Gastroesophageal sphincter (tissue), 4 donors: ENCODE data around the gene CHCHD6. TPM values are rescaled to one million over a fixed set of nuclear protein-coding genes. Genes with fewer than 3 reads are reported as not detected.

ENCODE experiments used
- ATAC-seq: fragments of 150-250 bp; one replicate; pipeline ENCODE4 v1.9.1; 2016; ENCODE audit warnings: mild to moderate bottlenecking, moderate library complexity
- H3K27ac ChIP-seq, 4 donors: fragments of 200-600 bp; sonication (generic) in 3 of 4; 1 replicate in 3 of 4; 2 replicates in 1 of 4; pipeline ENCODE4 v1.5.1; 2016 to 2019
- H3K27me3 ChIP-seq: fragments of 200-600 bp; sonication (generic); one replicate; pipeline ENCODE4 v1.5.1; 2019
- H3K36me3 ChIP-seq, 2 donors: fragments of 200-600 bp; sonication (generic); one replicate each; pipeline ENCODE4 v1.5.1; 2019; ENCODE audit warnings: control low read depth in 1 of 2
- H3K4me1 ChIP-seq, 3 donors: fragments of 200-600 bp; sonication (generic); 1 replicate in 2 of 3; 2 replicates in 1 of 3; pipeline ENCODE4 v1.5.1; 2016 to 2019; ENCODE audit warnings: control low read depth in 2 of 3
- H3K4me3 ChIP-seq, 2 donors: fragments of 200-600 bp; sonication (generic); one replicate each; pipeline ENCODE4 v1.5.1; 2019; ENCODE audit warnings: mild to moderate bottlenecking in 1 of 2, moderate library complexity in 1 of 2
- H3K9me3 ChIP-seq, 3 donors: fragments of 200-600 bp; sonication (generic); one replicate each; pipeline ENCODE4 v1.5.1; 2017 to 2019; ENCODE audit warnings: control low read depth in 2 of 3
- CTCF ChIP-seq, 4 experiments: fragments of 200-600 bp in 2 of 4; fragments of 450-650 bp in 2 of 4; sonication (generic) in 1 of 4; IDR thresholded peaks; one replicate each; pipeline ENCODE4 v1.5.1; 2017 to 2019; ENCODE audit warnings: antibody characterized with exemption in 4 of 4, mild to moderate bottlenecking in 2 of 4, moderate library complexity in 2 of 4
- EP300 ChIP-seq: sonication (generic); formaldehyde crosslinking; IDR thresholded peaks from one replicate; pipeline ENCODE4 v1.6.1; 2017; ENCODE audit warnings: antibody characterized with exemption, mild to moderate bottlenecking
- POLR2A ChIP-seq, 2 donors: fragments of 450-650 bp; IDR thresholded peaks; one replicate each; pipeline ENCODE4 v1.6.1; 2017; ENCODE audit warnings: antibody characterized with exemption in 2 of 2, mild to moderate bottlenecking in 2 of 2, moderate library complexity in 1 of 2
- POLR2AphosphoS5 ChIP-seq: sonication (generic); formaldehyde crosslinking; IDR thresholded peaks from one replicate; pipeline ENCODE4 v1.6.1; 2017; ENCODE audit warnings: antibody characterized with exemption
- WGBS, 2 donors: methylation state at CpG; one replicate each; pipeline ENCODE4 v1.1.5; 2018; ENCODE audit warnings: low coverage in 1 of 2; 5-methylcytosine and 5-hydroxymethylcytosine counted together
- total RNA-seq, 4 donors: library from RNA; depleted of rRNA; stranded (reverse); fragments of >200 nt; gene quantifications; one replicate each; pipeline ENCODE4 v1.1.0, GENCODE V29; 2016

Gene CHCHD6
- total RNA-seq, 4 donors from 2014 or later = 8.5 to 37.2 (median 15.2) TPM

GRCh38 chr3:126858887-126859286 lies 154.8 kb downstream of the CHCHD6 start:
- peaks cover 0 to 4% of the 10 kb centered on the region in 2 donors for H3K36me3 ChIP-seq
- WGBS, 2 donors = 100% methylated on average over 1 of the region's 10 CpGs; no CpG with 5 or more reads in 1 of the 2 donors
- ATAC-seq = no peak
- H3K9me3 ChIP-seq = no peaks in the 10 kb centered on the region
- H3K4me1 ChIP-seq = no peaks in the 10 kb centered on the region
- H3K27me3 ChIP-seq = no peaks in the 10 kb centered on the region
- H3K27ac ChIP-seq = no peak overlapping the region
- no peak for TF ChIP-seq POLR2AphosphoS5
- no peak for TF ChIP-seq CTCF (IDR thresholded peaks at IDR 0.05)
- TF ChIP-seq POLR2A (IDR thresholded peaks at IDR 0.05) = no peak
- no peak for TF ChIP-seq EP300
- H3K4me3 ChIP-seq = no peak overlapping the region

- ATAC-seq = no peak
- WGBS, 2 donors = 72 to 74% methylated on average over 2 to 3 of the region's 16 CpGs
- TF ChIP-seq CTCF (IDR thresholded peaks at IDR 0.05) = no peak
- TF ChIP-seq EP300 = no peak
- no peak for TF ChIP-seq POLR2AphosphoS5
- no peak for TF ChIP-seq POLR2A (IDR thresholded peaks at IDR 0.05)
Observed at GRCh38 chr3:126859415-126860246, 155.6 kb downstream of the CHCHD6 start.

GRCh38 chr3:126865736-126866135 lies 161.7 kb downstream of the CHCHD6 start:
- no peak for ATAC-seq
- peaks cover 0 to 16% of the 10 kb centered on the region in 2 donors for H3K36me3 ChIP-seq
- WGBS, 2 donors = no CpG with 5 or more reads among the region's 1 CpG
- peaks cover 0 to 19% (median 0%) of the 10 kb centered on the region in 3 donors for H3K4me1 ChIP-seq
- no peak overlapping the region for H3K27ac ChIP-seq
- TF ChIP-seq CTCF (IDR thresholded peaks at IDR 0.05) (no peak), POLR2A (IDR thresholded peaks at IDR 0.05) (no peak), EP300 (no peak), POLR2AphosphoS5 (no peak)
- no peak overlapping the region for H3K4me3 ChIP-seq
- H3K9me3 ChIP-seq = no peaks in the 10 kb centered on the region
- no peaks in the 10 kb centered on the region for H3K27me3 ChIP-seq

More at GRCh38 chr3:126859415-126860246, 155.6 kb downstream of the CHCHD6 start:
- H3K9me3 ChIP-seq = no peaks in the 10 kb centered on the region
- H3K4me1 ChIP-seq = no peaks in the 10 kb centered on the region
- no peak overlapping the region for H3K27ac ChIP-seq
- H3K36me3 ChIP-seq = peaks cover 0 to 11% of the 10 kb centered on the region in 2 donors
- no peak overlapping the region for H3K4me3 ChIP-seq
- no peaks in the 10 kb centered on the region for H3K27me3 ChIP-seq

GRCh38 chr3:126866175-126866759 lies 162.2 kb downstream of the CHCHD6 start:
- no peaks in the 10 kb centered on the region for H3K27me3 ChIP-seq
- no peak for ATAC-seq
- WGBS, 2 donors = 73 to 100% methylated on average over 1 to 3 of the region's 3 CpGs
- no peak for TF ChIP-seq CTCF (IDR thresholded peaks at IDR 0.05)
- no peak for TF ChIP-seq POLR2AphosphoS5
- TF ChIP-seq EP300 = no peak
- TF ChIP-seq POLR2A (IDR thresholded peaks at IDR 0.05) = no peak
- no peak overlapping the region for H3K4me3 ChIP-seq
- no peak overlapping the region for H3K27ac ChIP-seq
- no peaks in the 10 kb centered on the region for H3K9me3 ChIP-seq
- H3K4me1 ChIP-seq = peaks cover 0 to 19% (median 0%) of the 10 kb centered on the region in 3 donors
- peaks cover 0 to 16% of the 10 kb centered on the region in 2 donors for H3K36me3 ChIP-seq
